Activated T-helper 9 cell treated with anti-CD3 and anti-CD28 coated beads, Interleukin-2, amount 50 U/mL, for 16 hours (primary cell): ENCODE data around the gene SEPHS2.
"Not testable (repeated sequence)": the region's sequence is repeated elsewhere in the genome, so short reads cannot be mapped to it uniquely, and the experiment has no call there.

Experiments used
- DNase-seq: peaks from one replicate; pipeline ENCODE4 v3.0.0-alpha.2; 2020; ENCODE audit warnings: low read depth

Gene SEPHS2

DNA sequence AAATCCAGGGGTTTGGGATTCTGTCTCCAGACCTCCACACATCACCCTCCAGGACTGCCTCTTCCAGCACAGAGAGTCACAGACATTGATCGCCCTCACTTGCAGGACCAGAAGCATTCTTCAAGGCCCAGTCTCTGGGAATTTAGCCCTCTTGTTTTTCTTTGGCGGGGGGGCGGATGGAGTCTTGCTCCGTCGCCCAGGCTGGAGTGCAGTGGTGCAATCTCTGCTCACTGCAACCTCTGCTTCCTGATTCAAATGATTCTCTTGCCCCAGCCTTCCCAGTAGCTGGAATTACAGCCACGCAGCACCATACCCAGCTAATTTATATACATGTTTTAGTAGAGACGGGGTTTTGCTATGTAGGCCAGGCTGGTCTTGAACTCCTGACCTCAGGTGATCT is 18.4 kb upstream of the SEPHS2 start:
- DNase-seq, result no peak

DNA sequence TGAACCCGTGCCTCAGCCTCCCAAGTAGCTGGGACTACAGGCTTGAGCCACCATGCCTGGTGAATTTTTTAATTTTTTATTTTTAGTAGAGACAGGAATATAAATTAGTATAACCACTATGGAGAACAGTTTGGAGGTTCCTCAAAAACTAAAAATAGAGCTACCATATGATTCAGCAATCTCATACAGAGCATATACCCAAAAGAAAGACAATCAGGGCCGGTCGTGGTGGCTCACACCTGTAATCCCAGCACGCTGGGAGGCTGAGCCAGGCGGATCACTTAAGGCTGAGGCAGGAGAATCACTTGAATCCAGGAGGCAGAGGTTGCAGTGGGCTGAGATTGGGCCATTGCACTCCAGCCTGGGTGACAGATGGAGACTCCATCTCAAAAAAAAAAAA is 15.8 kb upstream of the SEPHS2 start:
- DNase-seq, result not testable (repeated sequence)

DNA sequence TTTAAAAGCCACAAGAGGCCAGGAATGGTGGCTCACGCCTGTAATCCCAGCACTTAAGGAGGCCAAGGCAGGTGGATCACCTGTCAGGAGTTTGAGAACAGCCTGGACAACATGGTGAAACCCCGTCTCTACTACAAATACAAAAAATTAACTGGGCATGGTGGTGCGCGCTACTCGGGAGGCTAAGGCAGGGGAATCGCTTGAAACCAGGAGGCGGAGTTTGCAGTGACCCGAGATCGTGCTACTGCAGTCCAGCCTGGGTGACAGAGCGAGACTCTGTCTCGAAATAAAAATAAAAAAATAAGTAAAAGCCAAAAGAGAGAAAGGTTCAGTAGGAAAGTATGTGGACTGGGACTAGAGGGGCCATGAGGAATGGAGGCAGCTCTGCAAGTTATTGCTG is 13.8 kb upstream of the SEPHS2 start:
- no peak for DNase-seq

DNA sequence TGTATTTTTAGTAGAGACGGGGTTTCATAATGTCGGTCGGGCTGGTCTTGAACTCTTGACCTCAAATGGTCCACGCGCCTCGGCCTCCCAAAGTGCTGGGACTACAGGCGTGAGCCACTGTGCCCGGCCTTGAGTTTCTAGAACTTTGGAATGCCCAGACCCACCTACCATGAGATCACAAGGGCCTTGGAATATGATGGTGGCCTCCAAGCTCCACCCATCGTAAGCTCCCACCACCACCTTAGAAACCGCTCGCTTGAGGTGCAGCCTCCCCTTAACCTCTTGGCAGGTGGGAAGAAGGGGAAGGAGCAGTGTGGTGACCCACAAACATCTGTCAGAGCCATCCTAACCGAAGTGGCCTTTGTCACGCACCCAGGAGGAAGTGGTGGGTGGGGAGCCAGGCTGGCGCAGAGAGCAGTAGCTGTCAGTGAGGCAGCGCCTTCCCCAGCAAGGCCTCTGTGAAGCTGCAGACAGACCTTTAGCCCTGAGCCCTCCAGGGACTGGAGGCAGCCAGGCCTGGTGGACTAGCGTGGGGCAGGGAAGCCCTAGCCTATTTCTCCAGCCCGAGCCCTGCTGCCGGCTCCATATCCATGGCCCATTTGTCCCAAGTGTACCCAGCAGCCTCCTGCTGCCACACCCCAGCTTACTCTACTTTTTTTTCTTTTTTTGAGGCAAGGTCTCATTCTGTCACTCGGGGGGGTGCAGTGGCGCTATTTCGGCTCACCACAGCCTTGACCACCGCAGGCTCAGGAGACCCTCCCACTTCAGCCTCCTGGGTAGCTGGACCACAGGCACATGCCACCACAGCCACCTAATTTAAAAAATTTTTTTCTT is 13.1 kb upstream of the SEPHS2 start:
- peak; percentile 80 for DNase-seq

DNA sequence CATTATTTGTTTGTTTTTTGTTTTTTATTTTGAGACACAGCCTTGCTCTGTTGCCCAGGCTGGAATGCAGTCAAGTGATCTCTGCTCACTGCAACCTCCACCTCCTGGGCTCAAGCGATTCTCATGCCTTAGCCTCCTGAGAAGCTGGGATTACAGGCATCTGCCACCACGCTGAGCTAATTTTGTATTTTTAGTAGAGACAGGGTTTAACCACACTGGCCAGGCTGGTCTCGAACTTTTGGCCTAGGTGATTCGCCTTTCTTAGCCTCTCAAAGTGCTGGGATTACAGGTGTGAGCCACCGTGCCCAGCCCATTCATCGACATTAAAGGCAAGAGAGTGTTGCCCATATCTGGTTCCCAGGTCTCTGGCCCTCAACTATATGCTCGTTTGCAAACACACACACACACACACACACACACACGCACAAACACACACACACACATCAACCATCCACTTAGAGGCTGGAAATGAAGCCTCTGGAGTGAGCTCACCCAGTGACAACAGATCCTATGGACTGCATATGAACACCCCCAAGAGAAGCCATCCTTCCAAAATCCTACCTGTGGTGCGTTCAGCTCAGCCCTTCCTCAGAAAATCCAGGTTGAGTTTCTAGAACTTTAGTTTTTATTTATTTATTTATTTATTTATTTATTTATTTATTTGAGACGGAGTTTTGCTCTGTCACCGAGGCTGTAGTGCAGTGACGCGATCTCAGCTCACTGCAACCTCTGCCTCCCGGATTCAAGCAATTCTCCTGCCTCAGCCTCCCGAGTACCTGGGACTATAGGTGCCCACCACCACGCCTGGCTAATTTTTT is 12.3 kb upstream of the SEPHS2 start:
- DNase-seq, result no peak

DNA sequence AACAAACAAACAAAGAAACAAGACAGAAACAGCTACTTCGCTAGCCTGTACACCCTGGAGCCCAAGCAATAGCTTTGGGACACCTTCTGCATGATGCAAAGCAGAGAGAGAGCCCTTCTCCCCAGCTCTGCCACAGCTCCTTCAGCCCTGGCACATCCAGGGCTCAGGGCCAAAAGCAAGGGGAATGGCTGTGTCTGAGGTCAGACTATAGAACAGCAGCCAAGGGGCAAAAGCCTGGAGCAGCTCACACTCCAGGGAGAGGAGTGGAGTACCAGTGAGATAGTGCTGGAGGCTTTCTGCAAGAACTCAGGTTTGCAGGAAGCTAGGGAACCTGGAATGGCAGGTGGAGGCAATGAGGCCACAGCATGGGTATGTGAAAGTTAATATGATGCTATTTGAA is 11.6 kb upstream of the SEPHS2 start:
- no peak for DNase-seq

DNA sequence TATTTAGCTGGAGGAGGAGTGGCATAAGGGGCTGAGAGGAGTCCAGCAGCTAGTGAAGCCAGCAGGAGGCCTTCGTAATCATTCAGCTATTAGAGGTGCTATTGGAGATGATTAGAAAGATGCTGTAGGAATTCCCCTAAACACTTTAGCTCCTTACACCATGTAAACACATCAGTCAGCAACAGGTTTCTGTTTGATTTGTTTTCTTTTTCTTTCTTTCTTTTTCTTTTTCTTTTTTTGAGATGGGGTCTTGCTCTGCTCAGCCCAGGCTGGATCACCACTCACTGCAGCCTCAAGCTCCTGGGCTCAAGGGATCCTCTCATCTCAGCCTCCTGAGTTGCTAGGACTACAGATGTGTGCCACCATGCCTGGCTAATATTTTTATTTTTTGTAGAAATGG is 10.6 kb upstream of the SEPHS2 start:
- DNase-seq, result no peak

DNA sequence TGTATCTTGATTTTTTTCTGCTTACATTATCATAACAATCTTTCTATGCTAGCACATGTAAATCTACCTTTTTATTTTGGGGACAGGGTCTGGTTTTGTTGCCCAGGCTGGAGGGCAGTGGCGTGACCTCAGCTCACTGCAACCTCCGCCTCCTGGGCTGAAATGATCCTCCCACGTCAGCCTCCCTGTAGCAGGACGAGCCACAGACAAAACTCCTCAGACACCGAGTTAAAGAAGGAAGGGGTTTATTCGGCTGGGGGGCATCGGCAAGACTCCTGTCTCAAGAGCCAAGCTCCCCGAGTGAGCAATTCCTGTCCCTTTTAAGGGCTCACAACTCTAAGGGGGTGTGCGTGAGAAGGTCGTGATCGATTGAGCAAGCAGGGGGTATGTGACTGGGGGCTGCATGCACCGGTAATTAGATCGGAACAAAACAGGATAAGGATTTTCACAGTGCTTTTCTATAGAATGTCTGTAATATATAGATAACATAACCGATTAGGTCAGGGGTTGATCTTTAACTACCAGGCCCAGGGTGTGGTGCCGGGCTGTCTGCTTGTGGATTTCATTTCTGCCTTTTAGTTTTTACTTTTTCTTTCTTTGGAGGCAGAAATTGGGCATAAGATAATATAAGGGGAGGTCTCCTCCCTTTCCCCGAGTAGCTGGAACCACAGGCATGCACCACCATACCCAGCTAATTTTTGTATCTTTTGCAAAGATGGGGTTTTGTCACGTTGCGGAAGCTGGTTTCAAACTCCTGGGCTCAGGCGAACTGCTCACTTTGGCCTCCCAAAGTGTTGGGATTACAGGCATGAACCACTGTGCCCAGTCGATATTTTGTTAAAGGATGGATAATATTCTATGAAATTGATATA is 7.3 kb upstream of the SEPHS2 start:
- not testable (repeated sequence) for DNase-seq

DNA sequence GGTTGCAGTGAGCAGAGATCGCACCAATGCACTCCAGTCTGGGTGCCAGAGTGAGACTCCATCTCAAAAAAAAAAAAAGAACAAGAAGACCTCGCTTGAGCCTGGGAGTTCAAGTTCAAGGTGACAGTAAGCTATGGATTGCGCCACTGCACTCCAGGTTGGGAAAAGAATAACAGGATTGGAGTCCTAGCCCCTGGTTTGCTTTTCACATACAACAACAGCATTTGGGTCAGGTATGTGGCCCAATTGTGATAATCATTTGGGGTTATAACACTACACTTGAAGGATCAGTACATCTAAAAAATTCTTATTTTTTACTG is 3.4 kb upstream of the SEPHS2 start:
- no peak for DNase-seq

DNA sequence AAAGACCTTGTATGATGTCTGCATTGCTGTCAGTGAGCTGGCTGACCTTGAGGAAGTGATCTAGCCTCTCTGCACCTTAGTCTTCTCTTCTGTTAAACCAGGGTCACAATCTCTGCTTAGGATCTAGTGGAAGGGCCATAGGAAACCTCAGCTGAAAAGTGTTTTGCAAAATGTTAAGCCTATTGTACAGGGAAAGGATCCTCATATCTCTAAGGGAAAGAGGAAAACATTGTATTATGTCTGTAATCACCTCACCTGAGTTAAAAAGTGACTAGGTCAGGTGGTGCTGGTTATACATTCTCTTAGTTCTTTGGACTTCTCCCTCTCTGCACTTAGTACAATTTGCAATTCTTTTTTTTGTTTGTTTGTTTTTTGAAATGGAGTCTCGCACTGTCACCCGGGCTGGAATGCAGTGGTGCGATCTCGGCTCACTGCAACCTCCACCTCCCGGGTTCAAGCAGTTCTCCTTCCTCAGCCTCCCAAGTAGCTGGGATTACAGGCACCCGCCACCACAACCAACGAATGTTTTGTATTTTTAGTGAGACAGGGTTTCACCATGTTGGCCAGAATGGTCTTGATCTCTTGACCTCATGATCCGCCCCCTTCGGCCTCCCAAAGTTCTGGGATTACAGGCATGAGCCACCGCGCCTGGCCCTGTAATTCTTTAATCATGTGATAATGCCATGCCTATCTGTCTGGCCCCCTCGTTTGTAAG is 2.0 kb upstream of the SEPHS2 start:
- DNase-seq, result no peak

DNA sequence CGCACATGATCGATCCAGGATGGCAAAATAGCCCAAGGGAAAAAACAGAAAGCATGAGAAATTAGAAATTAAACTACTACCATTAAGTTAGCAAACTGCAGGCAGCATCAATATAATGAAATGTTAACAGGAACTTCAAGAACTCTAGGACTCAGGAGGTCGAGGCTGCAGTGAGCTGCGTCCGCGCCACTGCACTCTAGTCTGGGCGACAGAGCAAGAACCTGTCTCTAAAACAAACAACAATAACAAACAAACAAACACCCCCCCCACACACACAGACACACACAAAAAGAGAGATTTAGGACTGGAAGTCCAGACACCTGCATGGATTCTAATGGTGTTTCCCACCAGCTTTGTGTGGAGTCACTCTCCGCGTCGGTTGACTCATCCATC is 525 bp upstream of the SEPHS2 start:
- DNase-seq, result no peak

DNA sequence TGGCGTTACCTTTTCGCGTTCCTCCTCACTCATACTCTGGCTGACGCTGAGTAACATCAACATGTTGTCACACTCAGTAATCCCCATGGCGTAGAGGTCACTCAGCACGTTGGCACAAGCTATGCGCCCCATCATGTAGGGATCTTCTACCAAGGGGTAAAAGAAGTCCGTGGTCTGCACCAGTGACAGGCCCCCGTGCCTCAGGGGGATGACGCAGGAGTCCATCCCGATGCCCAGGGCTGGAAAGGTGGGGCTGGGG is 596 bp downstream of the SEPHS2 start:
- no peak for DNase-seq

DNA sequence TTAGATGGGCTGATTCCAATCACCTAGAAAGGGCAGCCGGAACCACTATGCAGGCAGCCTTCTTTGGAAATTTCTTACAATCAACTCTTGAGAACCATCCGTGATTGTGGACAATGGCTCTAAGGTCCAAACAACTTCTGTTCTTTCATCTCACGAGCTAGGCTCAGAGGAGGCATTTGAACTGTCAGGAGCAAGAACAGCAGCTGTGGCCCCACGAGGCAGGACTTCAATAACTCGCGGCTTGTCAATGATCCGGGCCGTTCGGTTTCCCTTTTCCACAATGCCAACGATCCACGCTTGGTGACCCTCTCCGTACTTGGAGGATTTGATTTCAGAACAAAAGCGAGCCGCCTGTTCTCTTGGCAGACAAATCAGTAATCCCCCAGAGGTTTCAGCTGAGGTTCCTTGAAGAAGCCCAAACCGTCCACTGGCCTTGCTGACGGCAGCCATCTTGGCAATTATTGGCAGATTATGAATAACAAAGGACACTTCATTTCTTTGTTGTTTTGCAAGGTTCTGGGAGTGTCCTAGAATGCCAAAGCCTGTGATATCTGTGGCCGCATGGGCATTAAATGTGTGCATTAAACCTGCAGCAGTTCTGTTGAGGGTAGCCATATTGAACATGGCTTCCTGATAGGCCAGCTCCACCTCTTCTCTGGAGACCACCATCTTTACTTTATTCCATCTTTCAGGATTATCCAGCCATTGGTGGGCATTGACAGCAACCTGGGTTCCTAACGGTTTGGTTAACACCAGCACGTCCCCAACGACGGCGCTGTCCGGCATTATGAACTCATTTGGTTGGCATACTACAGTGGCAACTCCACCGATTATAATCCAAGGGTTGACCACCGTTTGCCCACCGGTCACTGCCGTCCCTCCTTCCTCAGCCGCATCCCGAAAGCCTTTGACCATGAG is 1.2 kb downstream of the SEPHS2 start:
- no peak for DNase-seq

DNA sequence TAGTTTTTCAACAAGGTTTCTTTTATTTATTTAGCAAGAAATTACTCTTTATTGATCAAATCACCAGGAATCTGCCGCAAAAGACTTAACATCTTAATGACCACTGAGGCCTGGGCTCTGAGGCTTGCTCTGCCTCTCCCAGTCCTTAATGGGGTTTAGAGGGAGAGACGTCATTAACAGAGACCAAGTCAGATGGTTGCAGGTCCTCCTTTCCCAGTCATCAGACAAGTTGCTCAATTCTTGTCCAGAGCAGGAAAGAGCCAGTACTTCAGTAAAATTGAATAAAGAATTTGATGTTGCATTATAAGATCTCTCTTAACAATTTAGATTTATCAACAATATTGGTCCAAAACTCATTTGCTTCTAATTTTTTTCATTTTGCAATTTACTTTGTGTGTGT is 2.0 kb downstream of the SEPHS2 start:
- no peak for DNase-seq

DNA sequence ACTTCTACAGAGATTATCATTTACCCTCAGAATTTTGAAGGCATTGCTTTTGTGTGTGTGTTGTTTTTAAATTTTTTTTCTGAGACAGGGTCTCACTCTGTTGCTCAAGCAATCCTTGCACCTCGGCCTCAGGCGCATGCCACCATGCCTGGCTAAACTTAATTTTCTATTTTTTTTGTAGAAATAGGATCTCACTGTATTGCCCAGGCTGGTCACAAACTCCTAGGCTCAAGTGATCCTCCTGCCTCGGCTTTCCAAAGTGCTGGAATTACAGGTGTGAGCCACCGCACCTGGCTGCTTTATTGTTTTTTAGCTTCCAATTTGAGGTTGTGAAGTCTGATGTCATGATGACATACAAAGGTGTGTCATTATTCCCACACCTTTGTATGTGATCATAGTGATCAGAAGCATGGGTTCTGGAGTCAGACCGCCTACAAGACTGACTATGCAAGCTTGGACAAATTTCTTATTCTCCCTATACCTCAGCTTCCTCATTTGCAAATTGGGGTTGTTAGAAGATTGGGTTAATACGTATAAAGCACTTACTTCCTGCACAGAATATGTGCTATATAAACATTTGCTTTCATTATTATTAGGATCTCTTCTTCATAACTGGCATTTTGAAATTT is 5.8 kb downstream of the SEPHS2 start:
- DNase-seq, result no peak

DNA sequence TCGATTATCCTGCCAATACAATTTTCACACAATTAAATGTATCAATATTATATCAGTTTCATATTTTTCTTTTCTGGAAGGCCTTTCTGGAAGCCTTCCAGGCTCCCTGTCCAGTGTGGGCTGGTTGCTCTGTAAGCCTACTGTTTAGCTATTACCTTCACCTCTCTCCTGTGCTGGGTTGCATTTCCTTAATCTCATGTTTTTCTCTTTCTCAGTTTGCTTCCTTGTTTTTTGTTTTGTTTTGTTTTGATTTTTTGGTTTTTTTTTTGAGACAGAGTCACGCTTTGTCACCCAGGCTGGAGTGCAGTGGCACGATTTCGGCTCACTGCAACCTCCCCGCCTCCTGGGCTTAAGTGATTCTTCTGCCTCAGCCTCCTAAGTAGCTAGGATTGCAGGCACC is 6.8 kb downstream of the SEPHS2 start:
- no peak for DNase-seq

DNA sequence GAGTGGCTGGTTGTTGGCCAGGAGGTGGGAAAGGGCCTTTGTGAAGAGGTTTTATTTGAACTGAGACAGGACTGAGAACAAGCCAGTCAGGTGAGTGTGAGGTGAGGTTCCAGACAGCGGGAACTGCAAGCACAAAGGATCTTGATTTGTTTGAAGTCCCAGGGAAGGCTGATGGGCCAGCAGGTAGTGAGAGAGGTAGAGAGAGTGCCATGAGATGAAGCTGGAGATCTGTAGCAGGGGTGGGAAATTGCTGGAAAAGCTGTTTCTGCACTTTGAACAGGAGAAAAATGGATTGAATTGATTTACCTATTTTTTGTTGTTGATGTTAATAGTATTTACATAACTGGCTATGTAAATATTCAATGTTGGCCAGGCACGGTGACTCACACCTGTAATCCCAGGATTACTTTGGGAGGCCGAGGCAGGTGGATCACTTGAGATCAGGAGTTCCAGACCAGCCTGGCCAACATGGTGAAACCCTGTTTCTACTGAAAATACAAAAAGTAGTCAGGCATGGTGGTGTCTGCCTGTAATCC is 8.1 kb downstream of the SEPHS2 start:
- DNase-seq, result no peak

DNA sequence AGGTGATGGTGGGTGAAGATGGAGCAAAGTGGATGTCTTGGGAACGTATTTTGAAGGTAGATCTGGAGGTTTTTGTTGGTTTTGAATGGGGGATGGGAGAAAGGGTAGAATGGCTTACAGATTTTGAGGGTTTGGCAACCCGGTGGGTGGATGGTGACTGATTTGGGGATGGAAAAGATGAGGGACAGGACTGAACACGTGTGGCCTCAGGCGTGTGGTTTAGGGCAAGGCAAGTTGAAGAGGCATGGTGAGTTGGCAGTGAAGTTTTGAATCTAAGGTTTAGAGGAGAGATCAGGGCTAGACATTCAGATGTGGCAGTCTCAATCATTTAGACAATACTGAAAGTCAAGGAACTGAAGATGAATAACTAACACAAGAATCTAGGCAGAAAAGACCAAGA is 10.8 kb downstream of the SEPHS2 start:
- peak; percentile 44 for DNase-seq

DNA sequence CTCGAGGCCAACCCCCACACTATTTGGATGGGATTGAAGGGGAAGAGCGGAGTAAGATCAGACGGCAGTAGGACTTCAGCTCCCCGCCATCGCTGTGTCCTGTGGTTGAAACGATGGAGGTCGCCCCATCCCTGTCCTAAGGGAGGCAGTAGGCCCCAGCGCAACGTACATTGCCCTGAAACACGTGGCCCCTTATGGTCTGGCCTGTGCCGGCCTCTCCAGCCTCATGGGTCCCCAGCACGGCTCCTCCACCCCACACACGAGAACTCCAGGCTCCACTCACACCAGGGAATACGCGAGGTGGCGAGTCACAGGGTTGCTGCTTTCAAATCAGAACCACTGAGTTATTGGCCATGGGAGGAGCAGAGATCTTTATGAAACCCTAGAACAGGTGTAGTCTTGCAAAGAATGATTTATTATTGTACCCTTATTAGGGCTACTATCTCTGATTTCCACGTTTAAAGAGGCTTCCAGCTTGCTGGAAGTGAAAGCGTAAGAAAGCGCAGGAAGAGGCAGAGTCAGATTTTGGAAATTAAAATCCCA is 15.2 kb downstream of the SEPHS2 start:
- peak; percentile 5 for DNase-seq
